Progenitor cell of endocrine pancreas (in vitro differentiated cells): ENCODE data around the gene ROBO2. TPM values are rescaled to one million over a fixed set of nuclear protein-coding genes. Genes with fewer than 3 reads are reported as not detected.

ENCODE experiments used
- DNase-seq: peaks from one replicate; pipeline ENCODE4 v3.0.0; 2021; ENCODE audit warnings: low spot score; ENCODE audit not compliant: unreplicated experiment
- H3K27ac Mint-ChIP-seq: 2 replicates; pipeline ENCODE4 v1.8.0; 2021; ENCODE audit warnings: mild to moderate bottlenecking, moderate library complexity, mixed read lengths
- H3K27me3 Mint-ChIP-seq: 2 replicates; pipeline ENCODE4 v1.8.0; 2021; ENCODE audit warnings: mixed read lengths
- H3K36me3 Mint-ChIP-seq: 2 replicates; pipeline ENCODE4 v1.8.0; 2022; ENCODE audit warnings: mixed read lengths; ENCODE audit not compliant: insufficient read depth
- H3K4me1 Mint-ChIP-seq: 2 replicates; pipeline ENCODE4 v1.8.0; 2021; ENCODE audit warnings: low read depth, mixed read lengths
- H3K4me3 Mint-ChIP-seq: 2 replicates; pipeline ENCODE4 v1.8.0; 2021; ENCODE audit warnings: low read depth, mild to moderate bottlenecking, moderate library complexity, mixed read lengths
- H3K9me3 Mint-ChIP-seq: 2 replicates; pipeline ENCODE4 v1.8.0; 2021; ENCODE audit warnings: low read depth, mixed read lengths
- CTCF ChIP-seq: fragments of 200-600 bp; sonication (generic); IDR thresholded peaks from one replicate; pipeline ENCODE4 v1.5.0; 2021; ENCODE audit warnings: antibody characterized with exemption, mild to moderate bottlenecking; ENCODE audit not compliant: unreplicated experiment
- total RNA-seq: library from RNA; stranded (reverse); gene quantifications from 2 replicates; pipeline ENCODE4 v1.2.1, GENCODE V29; 2021

Gene ROBO2
- total RNA-seq, 1 donor from 2014 or later = 75.2 TPM

- H3K27me3 Mint-ChIP-seq = no peaks in the 10 kb centered on the region
- TF ChIP-seq CTCF = no peak
- peaks cover 4% of the 10 kb centered on the region for H3K4me1 Mint-ChIP-seq
- no peak overlapping the region for H3K4me3 Mint-ChIP-seq
- no peaks in the 10 kb centered on the region for H3K9me3 Mint-ChIP-seq
- no peak overlapping the region for H3K27ac Mint-ChIP-seq
- peaks cover 11% of the 10 kb centered on the region for H3K36me3 Mint-ChIP-seq
- no peak for DNase-seq
Measured at GRCh38 chr3:77342688-77343087, 302.8 kb downstream of the ROBO2 start.

DNA sequence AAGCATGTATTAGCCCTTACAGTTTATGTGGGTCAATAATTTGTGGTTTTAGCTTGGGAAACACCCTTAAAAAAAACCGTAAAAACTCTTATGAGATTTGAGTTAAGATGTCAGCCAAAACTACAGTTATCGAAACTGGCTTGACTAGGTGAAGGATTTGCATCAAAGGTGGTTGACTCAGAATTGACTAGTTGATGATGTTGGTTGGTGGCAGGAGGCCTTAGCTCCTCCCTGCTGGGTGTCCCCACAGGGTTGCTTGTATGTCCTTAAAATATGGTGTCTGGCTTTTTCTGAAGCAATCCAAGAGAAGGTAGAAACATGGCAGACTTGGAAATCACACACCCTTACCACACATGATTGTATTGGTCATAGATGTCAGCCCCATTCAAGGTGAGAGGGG lies 305.1 kb downstream of the ROBO2 start:
- Mint-ChIP-seq H3K9me3 (no peaks in the 10 kb centered on the region), H3K36me3 (peaks cover 11% of the 10 kb centered on the region), H3K27me3 (no peaks in the 10 kb centered on the region), H3K27ac (no peak overlapping the region), H3K4me3 (no peak overlapping the region), H3K4me1 (no peaks in the 10 kb centered on the region)
- DNase-seq = no peak
- no peak for TF ChIP-seq CTCF

DNA sequence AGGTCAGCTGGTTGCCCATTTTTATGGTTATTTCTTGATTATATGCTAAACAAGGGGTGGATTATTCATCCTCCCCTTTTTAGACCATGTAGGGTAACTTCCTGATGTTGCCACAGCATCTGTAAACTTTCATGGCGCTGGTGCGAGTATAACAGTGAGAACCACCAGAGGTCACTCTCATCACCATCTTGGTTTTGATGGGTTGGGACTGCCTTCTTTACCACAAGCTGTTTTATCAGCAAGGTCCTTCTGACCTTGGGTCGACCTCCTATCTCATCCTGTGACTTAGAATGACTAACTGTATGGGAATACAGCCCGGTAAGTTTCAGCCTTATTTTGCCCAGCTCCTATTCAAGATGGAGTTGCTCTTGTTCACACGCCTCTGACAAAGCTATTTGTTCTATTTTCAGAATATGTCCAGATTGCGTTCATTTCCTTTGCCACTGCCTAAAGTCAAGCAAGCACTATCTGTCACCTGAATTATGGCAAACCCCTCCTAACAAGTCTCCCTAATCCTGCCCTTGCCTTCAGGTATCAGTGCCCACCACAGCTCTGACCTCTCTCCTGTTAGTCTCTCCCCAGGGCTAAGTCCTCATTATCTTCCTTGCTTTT lies 308.5 kb downstream of the ROBO2 start:
- H3K4me1 Mint-ChIP-seq = peaks cover 2% of the 10 kb centered on the region
- peaks cover 5% of the 10 kb centered on the region for H3K36me3 Mint-ChIP-seq
- no peak overlapping the region for H3K4me3 Mint-ChIP-seq
- peak; percentile 54 for TF ChIP-seq CTCF
- H3K27me3 Mint-ChIP-seq = no peaks in the 10 kb centered on the region
- no peak for DNase-seq
- H3K27ac Mint-ChIP-seq = no peak overlapping the region
- H3K9me3 Mint-ChIP-seq = no peaks in the 10 kb centered on the region

GRCh38 chr3:77354958-77355357 lies 315.1 kb downstream of the ROBO2 start:
- peaks cover 4% of the 10 kb centered on the region for H3K4me1 Mint-ChIP-seq
- no peaks in the 10 kb centered on the region for H3K9me3 Mint-ChIP-seq
- H3K36me3 Mint-ChIP-seq = peaks cover 9% of the 10 kb centered on the region
- no peak overlapping the region for H3K4me3 Mint-ChIP-seq
- H3K27ac Mint-ChIP-seq = no peak overlapping the region
- DNase-seq = no peak
- no peaks in the 10 kb centered on the region for H3K27me3 Mint-ChIP-seq
- no peak for TF ChIP-seq CTCF

GRCh38 chr3:77362936-77363335 lies 323.0 kb downstream of the ROBO2 start:
- no peaks in the 10 kb centered on the region for H3K27me3 Mint-ChIP-seq
- H3K9me3 Mint-ChIP-seq = peaks cover 8% of the 10 kb centered on the region
- H3K4me1 Mint-ChIP-seq = peaks cover 2% of the 10 kb centered on the region
- no peak overlapping the region for H3K4me3 Mint-ChIP-seq
- peaks cover 7% of the 10 kb centered on the region for H3K36me3 Mint-ChIP-seq
- TF ChIP-seq CTCF = no peak
- DNase-seq = no peak
- no peak overlapping the region for H3K27ac Mint-ChIP-seq
